ENCODE results near the gene ANKRD34B. TPM values are rescaled to one million over a fixed set of nuclear protein-coding genes. Genes with fewer than 3 reads are reported as not detected.

ANKRD34B gene
- total and polyA plus RNA-seq, 2 donors (not counting 1 experiment from before 2014, with no cell fraction given) = not detected

DNA sequence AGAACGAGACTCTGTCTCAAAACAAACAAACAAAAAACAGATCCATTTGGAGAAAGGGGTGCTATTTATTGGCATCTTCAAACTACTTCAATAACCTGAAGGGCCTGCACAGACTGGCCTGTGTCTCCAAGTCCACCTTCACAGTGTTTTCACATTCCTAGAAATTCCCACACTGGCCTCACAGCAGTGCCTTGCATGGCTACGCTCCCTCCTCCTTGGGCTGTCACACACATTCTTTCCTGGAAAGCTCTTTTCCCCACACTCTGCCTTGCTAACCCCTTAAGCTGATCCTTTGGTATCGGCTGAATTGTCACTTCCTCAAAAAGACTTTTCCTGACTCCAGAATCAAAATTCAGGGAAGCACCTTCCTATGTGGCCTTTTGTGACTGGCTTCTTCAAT is 62.4 kb downstream of the ANKRD34B start:
- Mint-ChIP-seq H3K4me1 (peaks cover 6% of the 10 kb centered on the region), H3K9me3 (ENCODE audit: insufficient read depth) (no peaks in the 10 kb centered on the region), H3K4me3 (no peak overlapping the region), H3K27me3 (peaks cover 7% of the 10 kb centered on the region), H3K27ac (no peak overlapping the region)
- H3K36me3 ChIP-seq (replicated peaks in 1 of 2; ENCODE audit: control extremely low read depth in 1 of 2, control insufficient read depth in 1 of 2, extremely low read depth in 1 of 2, insufficient read depth in 2 of 2, low read length in 1 of 2) = no peaks in the 10 kb centered on the region
- no peak overlapping the region for H3K4me3 ChIP-seq (ENCODE audit: control extremely low read depth in 1 of 5, extremely low read depth in 1 of 5, insufficient read depth in 1 of 5, low read depth in 2 of 5, low read length in 4 of 5)
- no peak overlapping the region for H3K4me2 ChIP-seq (replicated peaks; ENCODE audit: low read depth, low read length, poor library complexity, severe bottlenecking)
- 92% methylated on average over 1 of the region's 3 CpGs for WGBS (ENCODE audit: insufficient coverage)
- no peaks in the 10 kb centered on the region for H3K4me1 ChIP-seq (ENCODE audit: control insufficient read depth in 2 of 2, insufficient read depth in 2 of 2, low read length in 2 of 2)
- H2AFZ ChIP-seq (ENCODE audit: insufficient read depth, low read depth, low read length, poor library complexity, severe bottlenecking) = no peak overlapping the region
- no peaks in the 10 kb centered on the region for H3K79me2 ChIP-seq (ENCODE audit: control insufficient read depth, insufficient read depth, low read length)
- no peaks in the 10 kb centered on the region for H4K20me1 ChIP-seq (ENCODE audit: control insufficient read depth, insufficient read depth, low read length, poor library complexity, severe bottlenecking)
- no peak overlapping the region for H3K27ac ChIP-seq (ENCODE audit: low read length in 2 of 2)
- intact Hi-C loops (cut with micrococcal nuclease) = no loop called here
- POLR2A ChIA-PET = interaction anchor here (0.7 kb wide), 1 partner anchor 380 kb away, joined by 4 read pairs; no protein-coding TSS in a partner anchor
- H3K27me3 ChIP-seq (replicated peaks in 1 of 4; ENCODE audit: control extremely low read depth in 1 of 4, control insufficient read depth in 3 of 4, insufficient read depth in 4 of 4, low read length in 3 of 4) = no peaks in the 10 kb centered on the region
- CTCF ChIA-PET = no interaction called here
- DNase-seq (no peak), ATAC-seq (ENCODE audit: low read depth) (no peak)
- no peak for TF ChIP-seq EZH2 (IDR thresholded peaks at IDR 0.05; ENCODE audit: borderline replicate concordance, insufficient read depth, low read depth, low read length, poor library complexity, severe bottlenecking)
- TF ChIP-seq, protein P1, sequence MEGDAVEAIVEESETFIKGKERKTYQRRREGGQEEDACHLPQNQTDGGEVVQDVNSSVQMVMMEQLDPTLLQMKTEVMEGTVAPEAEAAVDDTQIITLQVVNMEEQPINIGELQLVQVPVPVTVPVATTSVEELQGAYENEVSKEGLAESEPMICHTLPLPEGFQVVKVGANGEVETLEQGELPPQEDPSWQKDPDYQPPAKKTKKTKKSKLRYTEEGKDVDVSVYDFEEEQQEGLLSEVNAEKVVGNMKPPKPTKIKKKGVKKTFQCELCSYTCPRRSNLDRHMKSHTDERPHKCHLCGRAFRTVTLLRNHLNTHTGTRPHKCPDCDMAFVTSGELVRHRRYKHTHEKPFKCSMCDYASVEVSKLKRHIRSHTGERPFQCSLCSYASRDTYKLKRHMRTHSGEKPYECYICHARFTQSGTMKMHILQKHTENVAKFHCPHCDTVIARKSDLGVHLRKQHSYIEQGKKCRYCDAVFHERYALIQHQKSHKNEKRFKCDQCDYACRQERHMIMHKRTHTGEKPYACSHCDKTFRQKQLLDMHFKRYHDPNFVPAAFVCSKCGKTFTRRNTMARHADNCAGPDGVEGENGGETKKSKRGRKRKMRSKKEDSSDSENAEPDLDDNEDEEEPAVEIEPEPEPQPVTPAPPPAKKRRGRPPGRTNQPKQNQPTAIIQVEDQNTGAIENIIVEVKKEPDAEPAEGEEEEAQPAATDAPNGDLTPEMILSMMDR (IDR thresholded peaks at IDR 0.05) = no peak
- H3K9me3 ChIP-seq (ENCODE audit: control extremely low read depth in 1 of 3, control insufficient read depth in 2 of 3, insufficient read depth in 1 of 3, low read length in 2 of 3) = no peaks in the 10 kb centered on the region
- no peak overlapping the region for H3K9ac ChIP-seq (ENCODE audit: low read length)

Small RNA genes lying within 50 kb of the gene (small RNA-seq; reads per million reads assigned to genes)
- not detected for gene DBIP2 (ENCODE audit: insufficient read length, low read depth, low replicate concordance)

Other genes with a start within 250 kb of the ANKRD34B start
- 38.3 and 44.4 TPM in 2 replicates for gene ZFYVE16, start 162.2 kb downstream of the ANKRD34B start, total RNA-seq
- gene ZFYVE16, start 162.2 kb downstream of the ANKRD34B start, polyA plus RNA-seq = 4.7 and 6.1 TPM in 2 replicates
- 1.1 TPM in 1 of 2 replicates, not detected in the other for gene FAM151B, start 82.2 kb downstream of the ANKRD34B start, total RNA-seq
- gene FAM151B, start 82.2 kb downstream of the ANKRD34B start, polyA plus RNA-seq = not detected in 2 replicates
- gene MSH3, start 84.4 kb upstream of the ANKRD34B start, total RNA-seq = 24.5 and 26.3 TPM in 2 replicates
- 3.5 and 4.5 TPM in 2 replicates for gene MSH3, start 84.4 kb upstream of the ANKRD34B start, polyA plus RNA-seq
- gene DHFR, start 84.7 kb upstream of the ANKRD34B start, total RNA-seq = 12.0 and 12.6 TPM in 2 replicates
- gene DHFR, start 84.7 kb upstream of the ANKRD34B start, polyA plus RNA-seq = 7.3 and 8.5 TPM in 2 replicates